Activated T-helper 17 cell treated with anti-CD3 and anti-CD28 coated beads, Interleukin-2, amount 50 U/mL, for 72 hours (primary cell): ENCODE results near the gene OSBPL8. TPM values are rescaled to one million over a fixed set of nuclear protein-coding genes. Genes with fewer than 3 reads are reported as not detected.
A peak's percentile ranks its signal among the peaks of the same experiment; 100 is the strongest.

ENCODE experiments used
- ATAC-seq: fragments of 150-1000 bp; cut with Tn5 transposase; replicated peaks from 2 replicates; pipeline ENCODE4 v1.10.0; 2021; ENCODE audit warnings: mild to moderate bottlenecking, moderate library complexity
- H3K27ac Mint-ChIP-seq: one replicate; pipeline ENCODE4 v1.8.0; 2022; ENCODE audit warnings: mixed read lengths
- H3K27me3 Mint-ChIP-seq: one replicate; pipeline ENCODE4 v1.8.0; 2022; ENCODE audit warnings: mixed read lengths
- H3K36me3 Mint-ChIP-seq: one replicate; pipeline ENCODE4 v1.8.0; 2022; ENCODE audit warnings: low read depth, mild to moderate bottlenecking, mixed read lengths
- H3K4me1 Mint-ChIP-seq: one replicate; pipeline ENCODE4 v1.8.0; 2022; ENCODE audit warnings: mixed read lengths
- H3K4me3 Mint-ChIP-seq: one replicate; pipeline ENCODE4 v1.8.0; 2022; ENCODE audit warnings: mild to moderate bottlenecking, mixed read lengths
- H3K9me3 Mint-ChIP-seq: one replicate; pipeline ENCODE4 v1.8.0; 2022; ENCODE audit warnings: mixed read lengths
- total RNA-seq, 2 donors: library from RNA; stranded (reverse); gene quantifications; one replicate each; pipeline ENCODE4 v1.2.3, GENCODE V29; 2022

The OSBPL8 gene
- total RNA-seq, 2 donors from 2014 or later: 40.5 to 68.2 TPM

DNA sequence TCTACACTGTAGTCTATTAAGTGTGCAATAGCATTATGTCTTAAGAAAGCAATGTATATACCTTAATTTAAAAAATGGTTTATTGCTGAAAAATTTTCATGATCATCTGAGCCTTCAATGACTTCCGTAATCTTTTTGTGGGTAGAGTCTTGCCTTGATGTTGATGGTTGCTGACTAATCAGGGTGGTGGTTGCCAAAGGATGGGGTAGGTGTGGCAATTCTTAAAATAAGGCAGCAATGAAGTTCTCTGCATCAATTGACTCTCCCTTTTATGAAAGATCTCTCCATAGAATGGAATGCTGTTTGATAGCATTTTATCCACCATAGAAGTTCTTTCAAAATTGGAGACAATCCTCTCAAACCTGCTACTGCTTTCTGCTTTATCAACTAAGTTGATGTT, 252.5 kb downstream of the OSBPL8 start:
- H3K36me3 Mint-ChIP-seq: no peaks in the 10 kb centered on the region
- H3K4me1 Mint-ChIP-seq: no peaks in the 10 kb centered on the region
- H3K27me3 Mint-ChIP-seq: peaks cover 24% of the 10 kb centered on the region

DNA sequence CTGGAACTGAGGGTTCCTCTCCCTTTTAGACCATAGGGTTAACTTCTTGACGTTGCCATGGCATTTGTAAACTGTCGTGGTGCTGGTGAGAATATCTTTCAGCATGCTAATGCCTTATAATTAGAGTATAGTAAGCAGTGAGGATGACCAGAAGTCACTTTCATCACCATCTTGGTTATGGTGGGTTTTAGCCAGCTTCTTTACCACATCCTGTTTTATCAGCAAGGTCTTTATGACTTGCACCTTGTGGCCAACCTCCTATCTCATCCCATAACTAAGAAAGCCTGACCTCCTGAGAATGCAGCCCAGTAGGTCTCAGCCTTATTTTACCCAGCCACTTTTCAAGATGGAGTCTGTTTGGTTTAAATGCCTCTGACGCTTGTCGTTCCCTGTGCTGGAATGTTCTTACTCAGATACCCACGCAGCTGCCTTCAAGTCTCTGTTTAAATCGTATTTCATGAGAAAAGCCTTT, 255.5 kb downstream of the OSBPL8 start:
- no peaks in the 10 kb centered on the region for H3K36me3 Mint-ChIP-seq
- H3K27ac Mint-ChIP-seq: no peak overlapping the region
- peak; percentile 38 for ATAC-seq
- no peaks in the 10 kb centered on the region for H3K4me1 Mint-ChIP-seq
- no peak overlapping the region for H3K4me3 Mint-ChIP-seq
- no peaks in the 10 kb centered on the region for H3K9me3 Mint-ChIP-seq
- peaks cover 17% of the 10 kb centered on the region for H3K27me3 Mint-ChIP-seq

More for the DNA sequence above, 252.5 kb downstream of the OSBPL8 start:
- H3K27ac Mint-ChIP-seq: no peak overlapping the region
- H3K9me3 Mint-ChIP-seq: no peaks in the 10 kb centered on the region
- no peak overlapping the region for H3K4me3 Mint-ChIP-seq
- no peak for ATAC-seq

DNA sequence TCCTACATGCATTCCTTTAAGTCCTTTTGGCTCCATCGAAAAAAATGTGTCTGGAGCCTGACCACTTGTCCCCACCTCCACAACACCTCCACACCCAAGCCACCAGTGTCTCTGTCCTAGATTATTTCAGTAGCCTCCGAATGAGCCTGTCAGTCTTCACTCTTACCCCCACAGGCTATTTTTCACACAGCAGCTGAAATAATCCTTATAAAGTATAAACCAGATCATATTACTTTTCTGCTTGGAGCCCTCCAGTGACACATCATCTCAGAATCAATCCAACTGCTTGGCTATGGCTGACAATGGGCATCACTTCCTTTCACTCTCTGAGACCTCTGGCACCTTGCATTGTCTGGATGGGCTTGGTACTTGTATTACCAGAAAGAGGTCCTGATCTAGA, 256.2 kb downstream of the OSBPL8 start:
- Mint-ChIP-seq H3K27ac (no peak overlapping the region), H3K4me1 (no peaks in the 10 kb centered on the region), H3K4me3 (no peak overlapping the region), H3K27me3 (peaks cover 17% of the 10 kb centered on the region), H3K36me3 (no peaks in the 10 kb centered on the region), H3K9me3 (no peaks in the 10 kb centered on the region)
- no peak for ATAC-seq

Other genes with a start within 250 kb of the OSBPL8 start
- gene BBS10, start 211.4 kb downstream of the OSBPL8 start, total RNA-seq: 1 to 10 TPM; 2.8 to 3.8 TPM
- gene ZDHHC17, start 204.3 kb upstream of the OSBPL8 start, total RNA-seq: 10 to 100 TPM; 26.4 to 48.2 TPM